HG03025 (cell line): ENCODE data around the gene STARD13.
A peak's percentile ranks its signal among the peaks of the same experiment; 100 is the strongest.

Source experiments
- ATAC-seq: cut with Tn5 transposase; IDR thresholded peaks from one replicate; pipeline ENCODE4 v1.9.1; 2021; ENCODE audit warnings: mild to moderate bottlenecking, moderate library complexity; ENCODE audit not compliant: unreplicated experiment, low FRiP score

Gene STARD13

DNA sequence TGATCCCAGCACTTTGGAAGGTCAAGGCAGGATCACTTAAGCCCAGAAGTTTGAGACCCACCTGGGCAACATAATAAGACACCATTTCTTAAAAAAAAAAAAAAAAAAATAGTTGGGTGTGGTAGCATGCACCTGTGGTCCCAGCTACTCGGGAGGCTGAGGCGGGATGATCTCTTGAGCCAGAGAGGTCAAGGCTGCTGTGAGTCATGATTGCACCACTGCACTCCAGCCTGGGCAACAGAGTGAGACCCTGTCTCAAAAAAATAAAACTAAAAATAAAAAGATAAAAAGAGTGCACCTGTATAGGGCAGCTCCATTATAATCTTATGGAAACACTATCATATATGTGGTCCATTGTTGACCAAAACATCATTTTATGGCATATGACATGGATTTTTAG is 25.5 kb upstream of the STARD13 start:
- no peak for ATAC-seq

DNA sequence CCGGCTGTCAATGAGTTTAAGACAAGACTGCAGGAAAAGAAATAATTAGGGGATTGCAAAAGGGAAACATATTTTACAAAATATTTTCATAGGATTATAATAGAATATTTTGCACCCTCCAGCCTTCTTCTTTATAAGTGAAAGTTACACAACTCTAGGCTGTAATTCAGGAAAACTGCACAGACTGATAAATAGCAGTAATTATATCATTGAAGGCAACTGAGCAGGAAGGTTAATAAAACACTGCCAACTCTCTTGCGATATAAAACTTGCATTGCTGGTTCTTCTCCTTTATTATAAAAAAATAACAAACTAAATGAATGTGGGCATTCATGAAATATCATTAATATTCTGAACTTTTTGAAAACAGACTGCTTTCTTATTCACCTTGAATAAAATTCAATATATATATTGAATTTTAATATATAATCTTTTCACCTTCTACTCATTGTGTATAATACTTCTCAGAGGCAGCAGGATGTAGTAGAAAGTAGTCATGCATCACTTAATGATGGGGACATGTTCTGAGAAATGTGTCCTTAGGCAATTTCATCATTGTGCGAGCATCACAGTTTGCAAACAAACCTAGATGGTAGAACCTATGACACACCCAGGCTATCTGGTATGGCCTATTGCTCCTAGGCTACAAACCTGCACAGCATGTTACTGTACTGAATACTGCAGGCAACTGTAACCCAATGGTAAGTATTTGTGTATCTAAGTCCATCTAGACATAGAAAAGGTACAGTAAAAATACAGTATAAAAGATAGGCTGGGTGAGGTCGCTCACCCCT is 24.9 kb upstream of the STARD13 start:
- ATAC-seq: no peak

DNA sequence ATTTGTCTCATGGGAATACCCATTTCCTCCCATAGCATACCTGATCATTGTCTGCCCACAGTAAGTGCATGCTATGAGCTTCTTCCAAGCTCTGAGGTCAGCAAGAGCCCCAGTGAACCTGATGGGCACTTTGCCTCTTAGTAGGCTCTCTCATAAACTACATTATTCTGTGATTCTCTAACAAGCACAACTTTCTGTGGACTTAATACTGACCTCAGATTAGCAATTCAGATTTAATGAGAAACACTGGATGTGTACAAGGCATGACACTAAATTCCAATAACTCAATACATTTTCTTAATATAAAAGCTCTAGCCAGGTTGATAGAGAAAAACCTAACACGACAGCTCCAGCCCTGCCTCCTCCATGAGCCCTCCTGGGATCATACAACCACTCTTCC is 23.3 kb upstream of the STARD13 start:
- no peak for ATAC-seq

DNA sequence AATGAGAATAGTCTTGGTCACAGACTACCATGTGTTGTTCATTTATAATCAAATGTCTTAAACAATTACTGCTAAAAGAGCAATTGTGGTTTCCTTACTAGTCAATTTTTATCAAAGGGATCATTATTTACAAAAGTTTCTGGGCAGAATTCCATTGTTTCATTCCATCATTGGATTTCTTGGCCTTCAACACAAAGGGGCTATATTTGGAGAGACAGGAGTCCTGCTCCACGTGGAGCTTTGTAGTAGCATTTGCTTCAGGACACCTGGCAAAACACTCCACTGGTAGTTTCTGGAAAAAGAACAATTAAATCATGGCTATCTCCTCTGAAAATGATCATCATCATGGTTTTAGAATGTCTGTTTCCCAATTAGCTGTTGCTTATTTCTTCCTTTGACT is 22.3 kb upstream of the STARD13 start:
- ATAC-seq: no peak

DNA sequence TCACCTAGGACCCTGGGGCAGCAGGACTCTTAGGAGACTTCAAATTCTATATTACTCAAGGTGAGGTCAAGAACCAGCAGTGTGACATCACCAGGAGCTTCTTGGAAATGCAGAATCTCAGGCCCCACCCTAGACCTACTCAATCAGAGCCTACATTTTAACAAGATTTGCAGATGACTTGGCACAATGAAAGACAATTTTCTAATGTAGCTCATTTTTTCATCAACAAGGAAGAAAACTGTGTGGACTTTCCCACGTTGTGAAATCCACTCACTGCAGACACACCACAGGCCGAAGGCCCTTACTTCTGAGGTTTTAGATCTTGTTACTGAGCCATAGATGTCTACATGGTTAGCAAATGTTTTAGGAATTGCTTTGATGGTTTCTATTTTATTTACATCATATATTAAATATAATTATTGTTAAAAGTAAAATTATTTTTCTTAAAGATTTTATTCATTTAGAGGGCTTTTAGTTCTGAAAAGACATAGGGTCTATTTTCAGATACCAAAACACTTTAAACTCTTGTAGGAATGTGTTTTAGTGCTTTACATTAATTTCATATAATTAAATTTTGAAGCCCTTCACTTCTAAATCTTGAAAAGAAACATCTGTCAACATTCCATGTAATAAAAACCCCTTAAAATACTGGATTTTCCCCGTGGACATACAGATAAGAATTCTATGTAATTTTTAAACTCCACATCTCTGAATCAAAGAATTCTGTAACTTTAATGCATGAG is 18.5 kb upstream of the STARD13 start:
- no peak for ATAC-seq

DNA sequence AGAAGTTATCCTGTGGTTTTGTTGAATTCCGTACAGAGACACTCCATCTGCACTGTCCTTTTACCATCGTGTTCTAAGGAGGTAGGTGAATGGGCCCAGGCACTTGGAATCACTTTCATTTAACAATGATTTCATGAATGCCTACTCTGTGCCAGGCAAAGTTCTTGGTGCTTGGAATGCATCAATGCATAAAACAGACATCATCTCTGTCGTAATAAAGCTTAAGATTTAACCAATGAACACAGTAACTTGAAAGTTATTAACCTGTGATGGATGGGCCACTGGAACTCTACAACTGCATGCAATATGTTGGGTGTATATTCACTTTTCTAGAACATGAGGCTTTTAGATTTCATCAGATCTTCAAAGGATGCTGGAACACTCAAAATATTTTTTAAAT is 14.1 kb upstream of the STARD13 start:
- ATAC-seq: no peak

DNA sequence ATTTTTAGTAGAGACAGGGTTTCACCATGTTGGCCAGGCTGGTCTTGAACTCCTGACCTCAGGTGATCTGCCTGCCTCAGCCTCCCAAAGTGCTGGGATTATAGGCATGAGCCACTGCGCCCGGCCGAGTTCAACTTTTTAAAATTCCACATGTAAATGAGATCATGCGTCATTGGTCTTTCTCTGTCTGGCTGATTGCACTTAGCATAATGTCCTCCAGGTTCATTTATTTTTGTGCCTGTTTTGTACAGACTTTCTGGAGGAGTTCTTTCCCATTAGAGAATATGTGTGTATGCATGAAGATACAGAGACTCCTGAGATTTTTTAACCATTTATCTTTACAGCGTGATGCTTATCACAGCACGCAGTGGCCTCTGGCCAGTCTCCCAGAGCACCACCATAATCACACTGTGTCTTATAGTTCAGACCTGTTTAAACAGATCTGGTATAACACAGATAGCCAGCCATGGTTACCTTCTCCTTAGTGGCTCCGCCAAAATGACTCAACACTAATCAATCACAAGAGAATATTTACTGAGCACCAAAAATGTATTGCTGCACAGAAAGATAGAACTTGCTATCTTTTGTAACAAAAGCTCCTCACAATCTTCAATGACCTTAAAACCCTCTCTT is 11.4 kb upstream of the STARD13 start:
- ATAC-seq: no peak

DNA sequence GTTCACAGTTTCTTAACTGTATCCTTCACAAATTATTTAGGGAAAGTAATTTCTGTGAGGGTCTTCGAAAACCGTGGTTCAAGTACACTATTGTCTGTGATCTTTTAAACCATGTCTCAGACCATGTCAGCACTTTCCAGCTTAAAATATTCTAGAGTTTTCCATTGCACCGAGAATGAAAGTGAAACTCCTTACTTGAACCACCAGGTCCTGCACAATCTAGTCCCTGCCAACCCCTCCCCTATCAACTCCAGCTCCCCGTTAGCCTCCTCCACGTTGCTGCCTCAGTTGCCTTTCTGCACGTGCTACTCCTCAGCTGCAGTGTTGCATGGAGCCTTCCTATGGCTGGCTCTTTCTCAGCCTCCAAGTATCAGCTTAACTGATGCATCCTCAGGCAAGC is 7.2 kb upstream of the STARD13 start:
- no peak for ATAC-seq

DNA sequence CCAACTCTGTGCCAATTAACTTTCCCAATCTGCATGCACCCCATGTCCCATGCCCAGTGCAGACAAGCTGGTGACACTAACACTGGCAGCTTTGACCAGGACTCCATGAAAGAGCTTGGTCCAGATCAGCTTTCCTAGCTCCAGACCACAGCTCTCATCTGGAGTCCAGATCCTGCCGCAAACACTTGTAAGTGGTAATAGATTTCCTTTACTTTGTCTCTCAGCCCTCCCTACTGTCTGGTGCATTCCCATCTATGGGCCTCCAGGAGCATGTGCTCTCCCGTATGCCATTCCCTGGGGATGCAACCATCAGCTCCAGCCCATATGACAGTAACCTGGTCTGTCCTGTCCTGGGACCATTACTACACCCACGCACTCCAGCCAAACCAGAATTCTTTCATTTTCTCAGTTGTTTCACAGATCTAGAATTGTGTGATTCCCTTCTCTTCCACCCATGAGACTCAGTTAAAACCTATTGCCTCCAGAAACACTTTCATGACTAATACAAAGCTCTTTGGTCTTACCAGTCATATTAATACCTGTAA is 4.9 kb upstream of the STARD13 start:
- ATAC-seq: no peak

DNA sequence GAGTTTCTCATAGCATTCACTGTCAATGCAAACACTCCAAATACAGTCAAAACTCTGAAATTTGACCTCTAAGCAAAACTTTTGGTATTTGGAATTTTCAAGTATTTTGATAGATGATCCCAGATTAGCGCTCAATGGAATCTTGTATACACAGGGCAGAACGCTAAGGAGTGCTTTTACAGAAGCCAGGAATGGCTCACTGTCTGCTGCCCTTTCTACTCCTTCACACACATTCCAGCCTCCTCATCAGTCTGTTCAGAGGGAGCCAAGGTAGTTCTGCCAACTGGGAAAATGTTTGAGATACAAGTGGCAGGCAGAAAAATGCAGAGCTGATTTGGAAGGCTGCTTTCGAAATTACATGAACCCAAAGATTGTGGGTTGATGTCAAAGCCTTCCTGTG is 4.4 kb upstream of the STARD13 start:
- no peak for ATAC-seq

DNA sequence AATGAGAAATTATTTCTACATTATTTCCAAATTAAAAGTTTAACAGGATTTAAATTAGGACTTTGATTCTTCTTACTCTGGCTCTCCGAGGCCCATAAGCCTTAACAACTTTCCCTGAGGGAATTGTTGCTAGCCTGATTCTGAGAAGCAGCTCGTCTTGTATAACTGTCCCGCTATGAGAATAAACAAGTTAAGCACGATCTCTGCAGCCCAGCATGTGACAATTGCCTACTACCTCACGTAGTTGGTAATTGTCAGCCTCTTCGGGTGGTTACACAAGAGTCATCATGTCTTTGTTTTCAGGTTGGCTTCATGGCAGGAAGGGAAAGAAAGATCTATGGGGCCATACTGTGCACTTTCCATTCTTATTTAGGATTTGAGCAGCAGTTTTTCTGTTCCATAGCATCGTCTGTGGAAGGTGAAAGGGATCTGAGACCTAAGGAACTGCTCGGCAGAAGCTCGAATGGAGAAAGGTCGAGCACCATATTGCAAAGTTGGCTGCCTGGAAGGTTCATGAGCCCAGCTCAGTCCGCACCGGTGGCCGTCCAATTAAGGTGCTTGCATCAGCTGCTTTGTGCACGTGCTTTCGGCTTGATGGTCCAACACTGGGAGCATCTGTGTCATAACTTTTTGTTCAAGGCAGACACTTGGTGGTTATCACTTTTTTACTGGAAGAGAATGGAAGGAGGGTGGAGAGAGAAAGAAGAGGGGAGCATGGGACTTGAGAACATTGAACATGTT is 1.8 kb upstream of the STARD13 start:
- ATAC-seq: no peak

DNA sequence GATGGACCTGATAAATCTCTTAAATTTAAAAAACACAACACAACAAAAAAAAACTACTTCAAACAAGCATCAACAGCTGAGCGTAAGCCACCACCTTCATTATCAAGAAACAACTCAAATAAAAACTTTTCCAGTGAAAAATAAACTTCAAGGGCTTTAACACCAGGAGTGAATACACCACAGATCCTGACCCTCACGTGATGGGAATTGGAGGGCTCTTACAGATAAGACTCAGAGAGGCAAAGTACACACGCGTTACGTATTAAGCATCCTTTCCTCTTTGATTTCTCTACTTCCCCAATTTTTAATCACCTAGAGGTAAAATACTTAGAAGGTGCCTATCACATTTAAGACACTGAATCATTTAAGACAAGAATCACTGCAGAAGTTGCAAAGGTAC is 573 bp upstream of the STARD13 start:
- no peak for ATAC-seq

DNA sequence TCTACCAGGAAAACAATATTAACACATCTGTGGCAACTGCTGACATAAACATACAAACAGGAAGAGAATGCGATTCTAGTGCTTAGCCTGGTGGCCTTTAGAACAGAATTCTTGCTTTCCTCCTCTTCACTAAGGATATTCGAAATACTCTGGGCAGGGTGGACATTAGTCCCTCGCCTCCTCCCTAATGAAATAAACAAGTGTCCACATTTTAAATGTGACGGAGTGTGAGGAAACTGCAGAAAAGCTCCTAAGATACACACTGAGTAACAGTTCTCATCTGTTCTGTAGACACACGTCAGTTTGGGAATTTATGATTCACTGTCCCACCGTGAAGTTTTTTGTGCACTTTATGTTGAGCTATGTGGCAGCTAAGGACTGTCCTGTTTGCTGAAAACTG is 639 bp downstream of the STARD13 start:
- ATAC-seq: peak; percentile 19

DNA sequence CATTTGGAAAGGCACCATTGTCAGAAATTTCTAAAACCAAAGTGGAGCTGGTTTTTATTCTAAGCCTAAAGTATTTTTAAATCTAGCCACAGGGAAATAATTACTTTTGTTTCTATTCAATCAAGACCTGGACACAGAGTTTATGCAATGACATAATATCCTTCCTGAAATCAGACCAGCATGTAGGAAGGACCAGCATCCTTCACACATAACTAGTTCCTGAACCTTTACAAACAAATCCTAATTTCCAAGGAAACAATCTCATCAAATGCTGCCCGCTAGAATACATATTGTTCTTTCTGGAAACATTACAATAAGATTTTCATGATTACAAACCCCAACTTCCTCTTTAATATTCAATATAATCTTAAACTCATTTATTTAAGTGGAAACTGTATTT is 1.5 kb downstream of the STARD13 start:
- ATAC-seq: no peak

DNA sequence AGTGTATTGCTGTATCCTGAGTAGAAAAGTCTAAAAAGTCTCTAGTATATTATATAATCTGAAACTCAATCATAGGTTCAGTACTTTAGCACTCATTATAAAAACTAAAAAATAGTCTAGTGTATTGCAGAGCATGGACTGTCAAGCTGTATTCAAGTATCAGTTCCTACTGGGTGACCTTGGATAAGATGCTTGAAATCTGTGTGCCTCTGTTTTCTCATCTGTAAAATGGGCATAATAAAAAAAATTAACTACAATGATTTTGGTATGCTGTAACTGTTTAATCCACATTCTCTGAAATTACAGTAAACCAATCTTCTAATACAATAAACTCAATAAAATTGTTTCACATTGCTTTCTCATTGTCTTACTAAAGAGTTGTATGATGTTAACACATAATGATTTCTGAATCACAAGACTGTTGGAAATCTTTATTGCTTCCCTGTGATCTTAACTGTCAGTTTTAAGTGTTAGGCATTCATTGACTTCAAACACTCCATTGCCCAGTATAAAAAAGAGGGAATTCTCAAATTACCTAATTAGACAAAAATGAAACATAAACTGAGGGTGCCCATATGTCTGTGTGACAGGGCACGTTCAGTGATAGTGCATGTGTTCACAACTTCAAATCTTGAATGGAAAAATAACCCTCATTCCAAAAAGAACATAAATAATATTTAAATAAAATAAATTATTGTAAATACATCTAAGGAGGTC is 2.2 kb downstream of the STARD13 start:
- ATAC-seq: no peak

DNA sequence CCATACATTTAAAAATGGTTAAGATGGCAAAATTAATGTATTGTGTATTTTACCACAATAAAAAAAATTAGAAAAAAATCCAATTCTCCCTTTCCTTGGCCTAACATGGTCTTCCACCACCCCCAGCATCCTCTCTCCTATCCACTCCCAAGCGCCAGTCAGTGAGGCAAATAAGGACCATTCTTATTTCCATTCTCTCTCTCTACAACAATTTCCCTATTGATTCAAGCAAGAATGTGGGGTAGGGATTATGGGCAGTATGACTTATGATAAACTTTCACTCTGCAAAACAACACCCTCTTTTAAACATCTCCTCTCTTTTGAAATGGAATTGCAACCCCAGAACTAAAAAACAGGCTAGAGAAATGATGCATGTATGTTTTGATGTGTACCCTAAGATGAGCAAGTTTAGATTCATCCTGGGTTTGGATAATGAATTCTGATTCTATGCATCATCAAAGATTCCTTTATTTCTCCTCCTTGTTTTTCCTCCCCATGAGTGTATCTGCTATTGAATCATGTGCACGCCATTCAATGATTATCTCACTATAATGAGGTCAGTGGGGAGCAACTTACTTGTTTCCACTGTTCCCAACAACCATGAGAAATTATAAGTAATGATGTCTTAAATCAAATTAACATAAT is 3.5 kb downstream of the STARD13 start:
- ATAC-seq: no peak

DNA sequence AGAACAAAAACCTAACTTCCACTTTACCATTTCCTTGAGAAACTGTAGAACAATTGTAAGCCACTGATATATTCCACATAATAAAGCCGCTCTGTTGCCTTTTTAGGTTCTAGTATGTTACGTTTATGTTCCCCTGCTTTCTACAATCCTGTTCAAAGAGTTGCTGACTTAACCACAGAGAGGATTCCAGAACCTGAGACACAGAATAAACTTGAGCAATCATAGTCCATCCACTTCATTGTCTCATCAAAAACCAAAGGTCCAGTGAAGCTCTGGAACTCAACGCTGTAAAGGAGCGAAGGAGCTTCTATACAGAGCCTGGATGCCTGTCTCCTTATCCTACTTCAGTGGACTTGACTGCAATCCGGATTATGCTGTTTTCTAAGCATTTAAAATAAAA is 4.6 kb downstream of the STARD13 start:
- no peak for ATAC-seq

DNA sequence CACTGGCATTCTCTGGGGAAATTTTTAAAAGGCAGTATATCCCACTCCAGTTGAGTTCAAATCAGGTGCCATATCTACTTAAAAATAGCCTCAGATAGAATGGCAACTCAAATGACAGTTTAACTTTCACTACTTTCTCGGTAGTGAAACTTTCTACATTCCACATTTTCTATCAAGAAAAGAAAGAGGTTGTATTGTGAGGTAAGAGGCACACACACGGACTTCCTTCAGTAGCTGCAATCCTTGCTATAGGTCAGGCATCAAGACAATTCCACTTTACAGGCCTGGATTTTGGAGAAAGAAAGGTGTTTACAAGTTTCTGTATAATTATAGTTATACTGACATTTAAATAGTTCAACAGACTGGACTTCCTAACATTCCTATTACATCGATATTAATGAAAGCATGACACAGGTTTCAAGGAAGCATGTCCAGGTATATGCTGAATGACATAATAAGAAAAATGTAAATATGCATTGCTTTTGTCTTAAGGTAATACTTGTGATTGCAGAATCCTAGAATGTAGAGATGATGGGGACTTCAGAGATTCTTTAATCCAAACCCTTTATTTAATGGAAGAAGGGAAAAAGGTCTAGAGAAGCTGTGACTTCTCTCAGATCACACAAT is 5.2 kb downstream of the STARD13 start:
- ATAC-seq: no peak
